PFSK-1 (cell line): ENCODE data around the gene DUOX2.

Source experiments
- FOXP2 ChIP-seq: optimal IDR thresholded peaks from 2 replicates; pipeline ENCODE3; 2011; ENCODE audit warnings: borderline replicate concordance, control low read depth, inconsistent platforms; ENCODE audit not compliant: insufficient read depth; ENCODE audit errors: extremely low read length, extremely low read depth
- POLR2AphosphoS5 ChIP-seq: IDR thresholded peaks from 2 replicates; pipeline ENCODE4 v1.6.1; 2012; ENCODE audit warnings: low read depth, mild to moderate bottlenecking, control low read depth, low read length, moderate library complexity
- REST ChIP-seq, 2 experiments: IDR thresholded peaks; 2 replicates each; pipeline versions ENCODE4 v1.6.1 to v1.8.0; 2011 to 2012; ENCODE audit warnings: low read depth in 2 of 2, low read length in 2 of 2, control low read depth in 1 of 2, inconsistent platforms in 1 of 2, mild to moderate bottlenecking in 1 of 2, moderate library complexity in 1 of 2; ENCODE audit not compliant: insufficient read depth in 1 of 2
- SIN3A ChIP-seq: IDR thresholded peaks from 2 replicates; pipeline ENCODE4 v1.6.1; 2012; ENCODE audit warnings: mild to moderate bottlenecking, low read length, moderate library complexity, borderline replicate concordance; ENCODE audit not compliant: insufficient read depth
- TAF1 ChIP-seq: IDR thresholded peaks from 2 replicates; pipeline ENCODE4 v1.6.1; 2012; ENCODE audit warnings: low read length, control low read depth, borderline replicate concordance; ENCODE audit not compliant: insufficient read depth

The DUOX2 gene

GRCh38 chr15:45156744-45157455 is 42.9 kb upstream of the DUOX2 start:
- TF ChIP-seq POLR2AphosphoS5, result no peak
- no peak for TF ChIP-seq FOXP2
- TF ChIP-seq TAF1, result no peak
- TF ChIP-seq SIN3A, result no peak
- TF ChIP-seq REST (IDR thresholded peaks at IDR 0.05; ENCODE audit: insufficient read depth in 1 of 2, low read depth in 2 of 2, low read length in 2 of 2), result no peak

- TF ChIP-seq POLR2AphosphoS5 (no peak), FOXP2 (no peak), REST (IDR thresholded peaks at IDR 0.05; ENCODE audit: insufficient read depth in 1 of 2, low read depth in 2 of 2, low read length in 2 of 2) (no peak), SIN3A (no peak), TAF1 (no peak)
Measured at GRCh38 chr15:45155739-45156138, 41.8 kb upstream of the DUOX2 start.

- TF ChIP-seq REST (IDR thresholded peaks at IDR 0.05; ENCODE audit: insufficient read depth in 1 of 2, low read depth in 2 of 2, low read length in 2 of 2), result no peak
- TF ChIP-seq TAF1, result no peak
Measured at GRCh38 chr15:45151998-45152828, 38.2 kb upstream of the DUOX2 start.

GRCh38 chr15:45150997-45151396 is 37.0 kb upstream of the DUOX2 start:
- no peak for TF ChIP-seq REST (IDR thresholded peaks at IDR 0.05; ENCODE audit: insufficient read depth in 1 of 2, low read depth in 2 of 2, low read length in 2 of 2)

GRCh38 chr15:45150481-45150880 is 36.5 kb upstream of the DUOX2 start:
- no peak for TF ChIP-seq REST (IDR thresholded peaks at IDR 0.05; ENCODE audit: insufficient read depth in 1 of 2, low read depth in 2 of 2, low read length in 2 of 2)
- TF ChIP-seq FOXP2, result no peak
- TF ChIP-seq SIN3A, result no peak
- no peak for TF ChIP-seq TAF1
- no peak for TF ChIP-seq POLR2AphosphoS5
